GM21526 (cell line): ENCODE results near the gene PTDSS2.

Source experiments
- ATAC-seq: cut with Tn5 transposase; IDR thresholded peaks from one replicate; pipeline ENCODE4 v1.9.1; 2021; ENCODE audit warnings: moderate library complexity; ENCODE audit not compliant: unreplicated experiment, low FRiP score

The PTDSS2 gene

DNA sequence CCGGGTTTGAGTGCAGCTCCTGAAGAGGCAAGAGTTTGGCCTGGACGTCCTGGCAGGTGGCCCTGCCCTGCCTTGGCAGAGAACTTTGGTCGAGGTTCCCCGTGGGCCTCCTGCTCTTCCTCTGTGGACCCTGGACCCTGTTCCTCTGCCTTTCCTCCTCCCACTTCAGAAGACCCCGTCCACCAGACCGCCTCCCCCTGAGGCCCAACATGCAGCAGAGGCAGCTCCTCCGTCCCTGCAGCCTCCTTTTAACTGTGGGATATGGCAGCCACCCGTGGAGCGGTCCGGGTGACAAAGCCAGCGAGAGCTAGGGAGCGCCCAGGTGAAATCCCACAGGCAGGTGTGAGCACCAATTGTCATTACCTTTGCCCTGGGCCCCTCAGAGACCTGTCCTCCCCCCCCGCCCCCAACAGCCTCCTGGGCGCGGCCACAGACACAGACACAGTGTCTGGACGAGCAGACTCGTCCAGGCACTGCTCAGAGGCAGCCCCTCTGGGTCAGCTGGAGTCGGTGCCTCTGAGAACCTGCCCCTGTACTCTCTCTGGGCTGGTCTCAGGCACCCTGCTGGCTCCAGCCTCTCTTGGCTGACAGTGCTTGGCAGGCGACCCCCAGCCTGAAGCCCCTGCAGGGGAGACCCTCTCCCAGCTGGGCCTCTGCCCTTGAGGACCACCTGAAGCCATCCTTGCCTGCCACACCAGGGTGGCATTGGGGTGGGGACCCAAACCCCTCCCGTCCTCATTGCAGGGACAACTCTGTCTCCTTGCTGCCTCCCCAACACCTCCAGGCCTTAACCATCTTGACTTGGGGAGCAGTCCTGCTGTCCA, 4.1 kb upstream of the PTDSS2 start:
- no peak for ATAC-seq

DNA sequence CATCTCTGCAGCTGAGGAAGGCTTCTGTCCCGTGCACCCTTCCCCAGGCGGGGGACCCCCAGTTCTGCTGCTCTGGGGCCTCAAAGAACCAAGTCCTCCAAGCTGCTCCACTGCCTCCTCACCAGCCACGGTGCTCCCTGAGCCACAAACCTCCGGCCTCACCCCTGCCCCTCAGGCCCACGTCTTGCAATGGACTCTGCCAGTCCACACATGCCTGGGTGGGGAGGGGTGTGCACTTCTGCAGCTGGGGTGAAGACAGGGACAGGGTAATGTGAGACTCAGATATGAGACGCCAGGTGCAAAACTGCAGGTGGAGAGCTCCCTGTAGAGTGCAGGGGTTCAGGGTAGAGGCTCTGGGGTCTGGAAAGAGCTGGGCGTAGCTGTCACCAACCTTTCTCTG, 3.2 kb upstream of the PTDSS2 start:
- ATAC-seq = no peak

DNA sequence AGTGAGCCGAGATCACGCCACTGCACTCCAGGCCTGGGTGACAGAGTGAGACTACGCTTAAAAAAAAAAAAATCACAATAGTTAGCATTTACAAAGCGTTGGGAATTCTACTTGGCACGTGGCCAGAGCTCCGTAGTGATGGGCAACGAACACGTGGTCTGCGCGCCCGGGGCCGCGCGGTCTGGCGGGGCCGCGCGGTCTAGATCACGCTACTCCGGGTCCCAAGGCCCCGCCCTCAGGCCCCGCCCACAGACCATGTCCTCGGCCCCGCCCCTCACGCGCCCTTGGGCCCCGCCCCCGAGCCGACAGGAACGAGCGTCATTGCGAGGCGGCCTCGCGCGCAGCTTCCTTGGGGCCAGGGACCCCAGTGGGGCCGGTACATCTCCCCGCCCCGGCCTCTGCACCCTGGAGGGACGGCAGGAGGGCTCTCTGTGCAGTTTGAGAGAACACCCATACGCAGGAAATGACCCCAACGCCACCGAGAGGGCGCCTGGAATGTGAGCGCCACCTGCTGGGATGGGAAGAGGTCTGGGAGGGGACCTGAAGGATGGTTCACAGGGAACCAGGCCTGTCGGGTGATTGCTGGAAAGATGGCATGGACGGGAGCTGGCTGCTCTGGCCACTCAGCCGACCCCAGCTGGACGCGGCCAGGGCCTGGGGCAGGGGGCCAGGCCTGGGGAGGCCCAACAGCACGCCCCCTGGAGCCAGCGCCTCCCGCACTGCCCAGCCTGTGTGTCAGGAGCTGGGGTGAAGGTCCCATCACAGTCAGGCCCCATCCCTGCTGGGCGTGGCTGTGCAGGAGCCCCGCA, 2.0 kb upstream of the PTDSS2 start:
- ATAC-seq = peak; percentile 44

DNA sequence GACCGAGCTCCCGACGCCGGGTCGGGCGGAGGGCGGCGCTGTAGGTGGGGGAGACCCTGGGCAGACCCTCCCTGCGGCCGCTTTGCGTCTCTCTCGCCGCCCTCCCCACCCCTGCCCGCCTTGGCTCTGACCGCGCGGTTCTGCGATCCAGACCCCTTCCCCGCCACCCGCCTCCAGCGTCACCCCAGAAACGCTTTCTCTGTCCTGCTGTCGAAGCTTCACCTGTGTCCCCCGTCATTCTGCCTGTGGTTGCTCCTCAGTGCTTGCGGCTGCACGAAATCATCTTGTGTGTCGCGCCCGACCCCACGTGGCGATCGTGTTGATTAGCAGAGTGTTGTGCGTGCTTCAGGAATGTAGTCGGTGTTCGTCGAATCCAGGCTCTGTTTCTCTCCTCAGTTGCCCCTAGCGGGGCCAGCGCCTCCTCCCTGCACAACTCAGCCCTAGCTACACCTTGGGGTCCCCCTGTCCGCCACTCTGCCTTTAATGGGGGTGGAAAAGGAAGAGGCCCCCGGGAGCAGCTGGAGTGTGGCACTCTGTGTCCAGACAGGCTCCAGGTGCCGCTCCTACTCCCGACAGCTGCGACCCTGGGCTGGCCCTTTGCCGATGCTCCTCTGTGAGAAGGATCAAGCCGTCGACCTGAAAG, 851 bp downstream of the PTDSS2 start:
- no peak for ATAC-seq

DNA sequence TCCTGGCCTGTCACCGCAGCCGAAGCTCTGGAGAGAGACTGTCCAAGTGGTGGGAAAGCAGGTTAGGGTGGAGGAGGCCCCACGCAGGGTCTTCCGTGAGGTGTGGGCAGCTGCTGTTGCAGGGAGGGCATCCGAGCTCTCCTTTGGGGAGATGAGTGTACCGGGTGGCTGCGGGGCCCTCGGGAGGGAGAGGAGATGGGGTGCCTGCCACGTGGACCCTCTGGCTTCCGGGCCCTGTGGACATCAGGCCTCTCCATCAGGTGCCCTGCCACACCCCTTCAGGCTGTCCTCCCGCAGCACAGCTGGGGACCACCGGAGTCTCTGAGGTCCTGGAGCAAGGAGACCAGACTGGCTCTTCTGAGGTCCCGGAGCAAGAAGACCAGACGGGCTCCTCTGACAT, 1.7 kb downstream of the PTDSS2 start:
- no peak for ATAC-seq

DNA sequence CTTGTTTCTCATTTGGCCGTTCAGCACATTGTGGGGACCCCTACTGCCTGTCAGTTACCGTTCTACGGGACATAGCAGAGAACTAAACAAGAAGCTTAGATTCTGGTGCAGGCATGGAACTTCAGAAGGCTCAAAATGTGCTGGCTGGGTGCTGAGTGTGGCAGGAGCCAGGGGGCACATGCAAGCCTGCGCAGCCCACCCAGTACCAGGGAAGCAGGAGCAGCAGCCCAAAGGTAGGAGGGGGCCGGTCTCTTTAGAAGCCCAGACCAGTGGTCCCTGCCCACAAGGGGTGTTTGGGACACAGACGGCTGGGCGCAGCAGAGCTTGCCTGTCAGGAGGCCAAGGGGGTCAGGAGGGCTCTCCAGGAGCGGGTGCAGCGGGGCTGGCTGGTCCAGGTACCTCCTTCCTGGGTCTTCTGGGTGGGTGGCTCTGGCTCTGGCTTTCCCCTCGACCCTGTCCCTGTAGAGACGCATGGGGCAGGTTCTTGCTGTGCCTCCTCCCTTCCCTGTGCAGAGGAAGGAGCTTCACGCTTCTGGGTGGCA, 2.2 kb downstream of the PTDSS2 start:
- no peak for ATAC-seq

DNA sequence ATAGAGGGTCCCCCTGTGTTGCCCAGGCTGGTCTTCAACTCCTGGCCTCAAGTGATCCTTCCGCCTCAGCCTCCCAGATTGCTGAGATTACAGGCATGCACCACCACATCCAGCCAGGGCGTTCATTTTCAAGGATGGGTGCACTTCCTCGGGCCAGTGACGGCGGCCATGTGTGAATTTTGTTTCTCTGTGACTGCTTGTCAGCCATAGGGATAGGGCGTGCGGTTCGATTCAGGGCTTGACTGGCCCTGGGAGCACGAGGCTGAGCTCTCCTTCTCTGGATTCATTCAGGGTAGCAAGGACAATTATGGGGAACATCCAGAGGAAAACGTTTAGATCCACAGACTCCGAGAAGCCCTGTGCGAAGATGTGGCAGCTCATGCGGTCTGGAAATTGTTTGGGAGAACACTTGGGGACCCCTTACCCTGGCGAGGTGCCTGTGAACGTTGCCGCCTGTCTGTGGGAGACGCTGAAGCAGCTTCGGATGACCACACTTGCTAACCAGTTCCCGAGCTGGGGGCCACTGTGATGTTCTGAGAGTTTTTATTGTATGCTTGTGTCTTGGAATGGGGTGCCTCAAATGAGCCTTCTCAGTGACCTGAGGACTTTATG, 2.9 kb downstream of the PTDSS2 start:
- no peak for ATAC-seq

DNA sequence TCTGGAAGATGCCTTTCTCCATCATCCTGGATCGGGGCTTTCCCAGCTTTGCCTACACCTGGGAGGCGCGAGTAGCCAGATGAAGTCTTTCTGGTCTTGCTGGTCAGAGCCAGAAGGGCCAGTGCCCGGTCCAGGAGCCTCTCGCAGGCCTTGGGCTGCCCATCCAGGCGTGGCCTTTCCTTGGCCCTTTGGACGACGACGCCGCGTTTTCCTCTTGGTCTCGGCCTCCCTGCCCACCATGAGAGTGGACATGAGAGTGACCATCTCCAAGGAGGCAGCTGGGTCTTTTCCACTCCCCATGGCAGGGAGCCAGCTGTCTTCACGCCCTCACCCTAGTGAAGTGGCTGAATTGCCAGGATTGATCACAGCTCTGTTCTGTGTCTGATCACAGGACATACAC, 3.5 kb downstream of the PTDSS2 start:
- no peak for ATAC-seq

DNA sequence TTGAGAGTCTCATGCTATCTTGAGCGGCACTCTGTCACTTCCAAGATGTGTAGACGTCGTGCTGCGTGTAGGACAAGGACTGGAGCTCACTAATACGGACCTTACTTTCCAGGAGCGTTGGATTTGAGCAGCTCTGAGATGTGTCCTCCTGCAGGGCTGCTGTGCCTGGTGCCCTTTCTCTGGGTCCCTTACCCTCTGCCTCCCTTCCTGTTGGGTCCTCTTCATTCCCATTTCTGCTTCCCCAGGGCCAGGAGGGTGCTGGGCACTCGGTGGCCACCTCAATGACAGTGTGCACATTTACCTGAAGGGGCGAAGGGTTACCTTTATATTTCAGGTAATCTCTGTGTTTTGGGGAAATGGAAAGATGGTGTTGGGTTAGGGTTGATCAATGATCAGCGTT, 4.0 kb downstream of the PTDSS2 start:
- no peak for ATAC-seq

DNA sequence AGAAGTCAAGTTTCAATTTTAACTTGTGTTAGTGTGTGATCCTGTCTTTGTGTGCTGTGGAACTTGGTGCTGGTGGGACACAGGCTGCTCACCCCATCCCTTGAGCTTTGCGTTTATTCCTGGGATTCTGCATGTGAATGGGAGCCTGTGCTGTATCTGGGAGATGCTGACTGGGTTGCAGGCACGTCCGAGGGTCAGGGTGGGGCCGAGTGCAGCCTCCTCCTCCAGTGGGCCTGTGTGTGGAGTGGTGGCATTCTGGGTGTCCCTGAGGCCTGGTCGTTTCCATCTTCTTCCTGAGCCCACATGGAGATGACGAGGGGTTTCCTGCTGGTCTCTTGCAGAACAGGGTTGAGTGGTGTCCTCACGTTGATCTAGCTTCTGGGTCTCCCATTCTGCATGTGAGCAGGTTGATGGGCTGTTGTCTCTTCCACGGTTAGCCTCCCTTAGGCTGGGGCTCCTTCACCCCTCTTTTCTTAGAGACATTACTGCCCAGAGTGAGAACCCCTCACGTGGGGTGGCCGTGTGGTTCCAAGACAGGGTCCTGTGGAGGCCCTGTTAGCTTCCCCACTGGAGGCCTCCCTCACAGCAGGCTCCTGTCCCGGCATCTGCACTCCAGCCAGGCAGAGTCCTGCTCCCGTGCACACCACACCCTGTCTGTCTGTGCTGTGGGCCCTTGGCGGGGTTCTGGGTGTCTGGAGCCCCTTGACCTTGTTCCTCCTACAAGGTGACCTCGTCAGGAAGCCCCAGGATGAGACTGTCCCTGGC, 4.9 kb downstream of the PTDSS2 start:
- ATAC-seq = no peak

DNA sequence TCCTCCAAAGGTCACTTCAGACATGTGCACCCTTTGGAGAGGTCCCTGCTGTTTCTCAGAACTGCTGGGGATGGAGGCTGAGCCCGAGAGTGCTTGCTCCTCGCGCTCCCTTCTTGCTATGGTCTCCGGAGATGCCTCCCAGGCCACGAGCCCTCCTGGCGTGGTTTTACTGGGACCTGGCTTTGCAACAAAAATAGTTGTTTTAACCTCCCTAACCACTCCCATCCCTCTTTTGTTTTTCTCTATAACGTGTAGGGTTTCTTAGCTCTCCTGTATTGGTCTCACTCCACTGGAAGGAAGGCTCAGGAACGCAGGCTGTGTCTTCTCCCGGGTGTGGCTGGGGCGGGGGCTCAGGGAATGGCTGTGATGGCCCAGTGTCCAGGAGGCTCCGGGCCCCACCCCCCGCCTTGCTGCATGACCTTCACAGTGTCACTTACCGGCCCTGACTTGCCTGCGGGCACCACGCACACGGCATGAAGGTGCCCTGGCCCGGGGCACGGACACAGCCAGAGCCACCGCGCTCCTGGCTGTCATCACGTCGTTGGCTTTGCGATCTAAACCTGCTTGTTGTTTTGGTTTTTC, 5.6 kb downstream of the PTDSS2 start:
- ATAC-seq = no peak

DNA sequence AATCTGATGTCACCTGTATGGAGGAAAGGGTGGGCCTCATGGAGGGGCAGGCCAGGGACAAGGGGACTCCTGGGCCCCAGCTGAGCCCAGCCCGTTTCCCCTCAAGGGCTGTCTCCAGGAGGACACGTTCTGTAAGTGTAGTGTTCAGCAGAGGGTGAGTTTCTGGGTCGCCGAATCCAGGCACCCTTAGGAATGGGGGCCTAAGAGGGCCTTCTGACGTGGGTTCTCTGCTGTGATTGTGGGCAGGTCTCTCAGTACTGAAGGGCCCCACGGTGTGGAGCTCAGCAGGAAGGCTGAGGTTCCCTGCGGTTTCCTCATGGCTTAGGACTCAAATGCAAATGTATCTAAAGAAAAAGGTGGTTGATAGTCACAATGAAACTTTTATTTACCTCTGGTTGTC, 6.5 kb downstream of the PTDSS2 start:
- ATAC-seq = no peak

DNA sequence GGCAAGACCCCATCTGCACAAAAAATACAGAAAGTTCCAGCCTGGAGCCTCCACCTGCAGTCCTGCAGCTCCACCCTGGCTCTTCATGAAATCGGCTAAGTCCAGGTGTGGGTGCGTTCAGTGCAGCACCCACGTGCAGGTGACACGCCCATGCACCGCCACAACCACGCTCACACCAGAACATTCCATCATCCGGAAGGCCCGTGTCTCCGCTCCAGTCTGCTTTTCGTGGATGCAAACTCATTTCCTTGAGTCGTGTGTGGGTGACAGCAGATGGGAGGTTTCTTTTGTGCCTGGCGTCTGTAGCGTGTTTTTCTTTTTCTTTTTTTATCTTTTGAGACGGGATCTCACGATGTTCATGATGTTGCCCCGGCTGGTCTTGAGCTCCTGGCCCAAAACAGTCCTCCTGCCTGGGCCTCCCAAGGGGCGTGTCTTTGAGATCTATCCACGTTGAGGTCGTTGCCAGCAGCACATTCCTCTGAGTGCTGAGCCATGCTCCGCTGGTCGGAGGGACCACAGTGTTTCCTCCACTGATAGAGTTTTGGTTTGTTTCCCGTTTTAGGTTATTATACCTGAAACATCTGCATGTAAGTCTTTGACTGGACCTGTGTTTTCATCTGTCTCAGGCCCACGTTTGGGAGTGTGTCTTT, 7.2 kb downstream of the PTDSS2 start:
- no peak for ATAC-seq

DNA sequence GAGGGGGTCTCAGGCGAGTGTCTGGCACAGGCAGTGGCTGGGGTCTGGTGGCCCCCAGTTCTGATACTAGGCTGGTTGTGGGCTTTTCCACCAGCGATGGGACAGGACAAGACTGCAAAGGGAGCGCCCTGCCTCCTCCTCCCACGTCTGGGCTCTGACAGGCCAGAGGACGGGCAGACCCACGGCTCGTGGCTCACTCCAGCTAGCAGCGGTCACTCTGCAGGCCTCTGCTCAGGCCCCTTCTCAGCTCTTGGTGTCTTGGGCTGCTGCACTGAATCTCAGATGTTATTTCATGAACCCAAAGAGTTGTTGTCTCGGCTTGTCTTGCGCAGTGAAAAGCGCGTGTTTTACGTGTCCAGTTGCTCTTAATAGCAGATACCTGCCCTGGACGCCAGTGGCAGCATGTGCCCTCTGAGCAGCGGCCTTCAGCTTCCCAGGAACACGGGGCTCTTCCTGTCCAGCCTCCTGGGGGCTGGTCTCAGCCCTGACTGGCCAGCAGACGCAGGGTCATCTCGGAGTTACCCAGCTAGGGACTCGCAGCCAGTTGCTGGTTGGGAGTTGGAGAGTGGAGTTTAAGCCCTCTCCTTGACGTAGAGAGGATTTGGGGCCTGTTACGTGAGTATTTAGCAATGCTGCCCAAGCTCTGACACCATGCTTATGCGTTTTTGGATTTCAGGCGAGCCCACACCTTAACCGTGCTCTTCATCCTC, 9.6 kb downstream of the PTDSS2 start:
- no peak for ATAC-seq

DNA sequence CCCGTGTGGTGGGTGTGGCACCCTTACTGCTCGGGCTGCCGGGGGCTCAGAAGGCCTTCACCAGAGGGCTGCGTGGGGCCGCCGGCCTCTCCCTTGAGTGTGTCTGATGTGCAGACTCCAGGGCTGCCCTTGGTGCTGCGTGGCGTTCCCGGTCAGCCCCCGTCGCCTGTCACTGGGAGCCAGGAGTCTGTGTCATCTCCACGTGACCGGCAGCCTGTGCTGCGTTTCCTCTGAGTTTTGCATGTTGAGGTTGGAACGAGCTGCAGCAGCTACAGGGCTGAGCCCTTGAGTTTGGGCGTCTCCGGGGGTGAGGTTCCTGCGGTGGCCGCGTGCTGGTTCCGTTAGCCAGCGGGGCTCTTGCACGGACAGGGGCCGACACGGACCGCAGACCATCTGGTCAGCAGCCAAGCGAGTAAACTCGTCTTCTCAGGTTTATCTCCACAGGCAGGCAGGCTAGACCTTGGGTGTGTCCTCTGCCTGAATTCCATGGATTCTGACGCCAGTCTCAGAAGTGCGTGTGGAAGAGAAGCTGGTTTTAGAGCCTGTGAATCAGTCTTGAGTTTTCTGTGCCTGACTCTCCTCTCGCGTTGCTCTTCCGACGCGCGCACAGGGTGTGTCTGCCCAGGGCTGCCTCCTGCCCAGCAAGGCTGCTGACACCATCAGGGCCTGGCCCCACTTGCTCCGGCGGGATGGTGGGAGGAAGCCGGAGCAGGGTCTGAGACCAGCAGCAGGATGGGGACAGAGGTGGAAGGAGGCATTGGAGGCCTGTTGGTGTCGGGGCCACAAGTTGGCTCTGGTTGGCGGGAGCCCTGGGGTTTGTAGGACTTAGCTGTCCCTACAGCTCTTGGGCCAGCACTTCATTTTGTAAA, 10.5 kb downstream of the PTDSS2 start:
- ATAC-seq = no peak

DNA sequence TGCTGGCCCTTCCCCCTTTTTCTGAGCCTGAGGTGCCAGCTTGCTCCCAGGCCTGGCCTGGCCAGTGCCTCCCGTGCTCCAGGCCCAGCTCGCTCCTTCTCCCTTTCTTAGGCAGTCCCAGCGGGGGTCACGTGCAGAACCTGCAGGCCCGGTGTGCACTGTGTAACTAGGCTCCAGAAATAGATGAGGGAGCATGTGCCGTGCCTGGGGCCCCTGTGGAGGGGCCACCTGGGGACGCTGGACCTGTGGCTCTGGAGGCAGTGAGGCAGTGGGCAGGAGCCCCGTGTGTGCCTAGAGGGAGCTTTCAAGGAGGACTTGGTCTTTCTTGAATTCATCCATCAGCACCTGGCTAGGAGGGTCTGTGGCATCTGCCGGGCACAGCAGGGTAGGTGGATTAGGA, 11.5 kb downstream of the PTDSS2 start:
- no peak for ATAC-seq

DNA sequence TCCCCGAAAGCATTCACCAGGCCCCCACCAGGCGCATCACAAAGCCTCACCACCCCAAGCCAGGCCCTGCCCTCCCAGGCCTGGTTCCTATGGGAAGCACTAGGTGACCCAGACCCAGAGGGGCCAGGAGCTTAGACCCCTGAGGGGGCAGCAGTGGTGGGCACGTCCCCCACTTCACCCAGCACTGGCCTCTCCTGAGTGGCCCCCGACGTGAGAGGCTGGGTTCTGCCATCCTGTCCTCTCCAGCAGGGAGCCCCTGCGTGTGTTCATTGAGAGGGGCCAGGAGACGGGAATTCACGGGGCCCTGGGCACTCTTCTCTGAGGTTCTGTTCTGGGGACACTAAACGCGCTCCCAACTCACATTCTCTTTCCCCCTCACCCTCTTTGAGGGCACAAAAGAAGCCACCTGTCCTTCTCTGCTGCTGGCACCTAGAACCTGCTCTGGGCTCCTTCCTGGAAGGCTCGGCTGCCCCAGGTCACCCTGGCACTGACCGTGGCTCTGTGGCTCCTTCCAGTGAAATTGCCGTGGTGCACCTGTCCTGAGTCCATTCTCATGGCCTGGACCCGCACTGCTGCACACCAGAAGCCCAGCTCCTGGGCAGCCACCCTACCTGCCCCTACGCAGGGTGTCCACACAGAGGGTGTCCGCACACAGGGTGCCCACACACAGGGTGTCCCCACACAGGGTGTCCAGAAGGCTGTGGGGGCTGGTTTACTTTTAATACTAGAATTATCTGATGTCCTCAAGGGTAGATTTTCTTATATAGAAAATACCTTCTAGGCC, 12.2 kb downstream of the PTDSS2 start:
- ATAC-seq = no peak
